WTC11 (cell line): ENCODE results near the gene SUPT3H. TPM values are rescaled to one million over a fixed set of nuclear protein-coding genes. Genes with fewer than 3 reads are reported as not detected.

Source experiments
- ATAC-seq: fragments of 200-7000 bp; cut with Tn5 transposase; 2 replicates; pipeline ENCODE4 v1.10.0; 2021; ENCODE audit warnings: mild to moderate bottlenecking, moderate library complexity
- CTCF ChIA-PET: fragments of 300-600 bp; sonication (Branson Sonifier 250); formaldehyde crosslinking; loops from one replicate; lab custom pipeline; 2021; ENCODE audit warnings: antibody characterized with exemption; lab: Charles Lee
- POLR2A ChIA-PET: fragments of 350-600 bp; sonication (Branson Sonifier 250); formaldehyde crosslinking; loops from one replicate; lab custom pipeline; 2021; ENCODE audit warnings: antibody characterized with exemption; lab: Charles Lee
- DNase-seq: peaks from one replicate; pipeline ENCODE4 v3.0.0; 2021; ENCODE audit warnings: low spot score
- H3K27ac Mint-ChIP-seq: 2 replicates; pipeline ENCODE4 v1.8.0; 2021; ENCODE audit warnings: mixed read lengths
- H3K27me3 Mint-ChIP-seq: 2 replicates; pipeline ENCODE4 v1.8.0; 2021; ENCODE audit warnings: low read depth, mild to moderate bottlenecking, moderate library complexity, mixed read lengths
- H3K36me3 Mint-ChIP-seq: 2 replicates; pipeline ENCODE4 v1.8.0; 2021; ENCODE audit warnings: mixed read lengths
- H3K4me1 Mint-ChIP-seq: 2 replicates; pipeline ENCODE4 v1.8.0; 2022; ENCODE audit warnings: mixed read lengths
- H3K4me3 Mint-ChIP-seq: 2 replicates; pipeline ENCODE4 v1.8.0; 2021; ENCODE audit warnings: mild to moderate bottlenecking, moderate library complexity, mixed read lengths
- H3K9me3 Mint-ChIP-seq: 2 replicates; pipeline ENCODE4 v1.8.0; 2021; ENCODE audit warnings: mixed read lengths
- CREB1 ChIP-seq: sonication (generic); formaldehyde crosslinking; IDR thresholded peaks from 2 replicates; pipeline ENCODE4 v1.8.0; 2023; ENCODE audit warnings: mild to moderate bottlenecking, missing genetic modification reagents
- EMX1 ChIP-seq: fragments of 250-450 bp; sonication (Bioruptor Pico); IDR thresholded peaks from 2 replicates; pipeline ENCODE4 v1.8.0; 2021; ENCODE audit warnings: mild to moderate bottlenecking
- IRF2 ChIP-seq: sonication (generic); formaldehyde crosslinking; IDR thresholded peaks from 2 replicates; pipeline ENCODE4 v1.8.0; 2022; ENCODE audit warnings: low read depth, missing genetic modification reagents, borderline replicate concordance
- NFATC4 ChIP-seq: fragments of 250-450 bp; sonication (Bioruptor Pico); IDR thresholded peaks from 2 replicates; pipeline ENCODE4 v1.9.0; 2021; ENCODE audit warnings: mild to moderate bottlenecking
- NR3C1 ChIP-seq: sonication (generic); formaldehyde crosslinking; conservative IDR thresholded peaks from 2 replicates; pipeline ENCODE4 v1.8.1; 2023; ENCODE audit warnings: low read depth, mild to moderate bottlenecking, missing genetic modification reagents
- OVOL2 ChIP-seq: fragments of 250-450 bp; sonication (Bioruptor Pico); IDR thresholded peaks from 2 replicates; pipeline ENCODE4 v1.9.0; 2021; ENCODE audit warnings: mild to moderate bottlenecking, borderline replicate concordance
- TEAD1 ChIP-seq: sonication (generic); formaldehyde crosslinking; IDR thresholded peaks from 2 replicates; pipeline ENCODE4 v1.8.0; 2022; ENCODE audit warnings: mild to moderate bottlenecking, missing genetic modification reagents
- ZNF317 ChIP-seq: sonication (generic); formaldehyde crosslinking; IDR thresholded peaks from 2 replicates; pipeline ENCODE4 v1.8.1; 2023; ENCODE audit warnings: low read depth, mild to moderate bottlenecking, moderate library complexity, missing genetic modification reagents, borderline replicate concordance
- ZNF396 ChIP-seq: fragments of 250-450 bp; sonication (Bioruptor Pico); IDR thresholded peaks from 2 replicates; pipeline ENCODE4 v1.8.0; 2021; ENCODE audit warnings: mild to moderate bottlenecking, moderate library complexity, borderline replicate concordance
- ZNF423 ChIP-seq: fragments of 250-450 bp; sonication (Bioruptor Pico); IDR thresholded peaks from 2 replicates; pipeline ENCODE4 v2.1.2; 2022; ENCODE audit warnings: mild to moderate bottlenecking, moderate library complexity
- total RNA-seq: library from RNA; stranded (reverse); gene quantifications from 3 replicates; pipeline ENCODE4 v1.2.3, GENCODE V29; 2021
- TF ChIP-seq, protein P1 (sequence below): fragments of 250-450 bp; sonication (Bioruptor Pico); IDR thresholded peaks from 2 replicates; pipeline ENCODE4 v1.9.0; 2021; ENCODE audit warnings: mild to moderate bottlenecking
- TF ChIP-seq, protein P2 (sequence below): sonication (generic); formaldehyde crosslinking; IDR thresholded peaks from 2 replicates; pipeline ENCODE4 v1.8.1; 2023; ENCODE audit warnings: mild to moderate bottlenecking, missing genetic modification reagents
- TF ChIP-seq, protein P3 (sequence below): sonication (generic); formaldehyde crosslinking; IDR thresholded peaks from 2 replicates; pipeline ENCODE4 v1.8.1; 2022; ENCODE audit warnings: low read depth, missing genetic modification reagents, borderline replicate concordance
- TF ChIP-seq, protein P4 (sequence below): sonication (generic); formaldehyde crosslinking; IDR thresholded peaks from 2 replicates; pipeline ENCODE4 v1.8.0; 2022; ENCODE audit warnings: mild to moderate bottlenecking, missing genetic modification reagents
- TF ChIP-seq, protein P5 (sequence below): sonication (generic); formaldehyde crosslinking; IDR thresholded peaks from 2 replicates; pipeline ENCODE4 v1.8.0; 2023; ENCODE audit warnings: missing genetic modification reagents
- TF ChIP-seq, protein P6 (sequence below): sonication (generic); formaldehyde crosslinking; conservative IDR thresholded peaks from 2 replicates; pipeline ENCODE4 v1.8.1; 2022; ENCODE audit warnings: mild to moderate bottlenecking, missing genetic modification reagents
- TF ChIP-seq, protein P7 (sequence below): fragments of 250-450 bp; sonication (Bioruptor Pico); IDR thresholded peaks from 2 replicates; pipeline ENCODE4 v2.1.2; 2022; ENCODE audit warnings: mild to moderate bottlenecking, moderate library complexity
- TF ChIP-seq, protein P8 (sequence below): sonication (generic); formaldehyde crosslinking; IDR thresholded peaks from 2 replicates; pipeline ENCODE4 v1.8.1; 2022; ENCODE audit warnings: mild to moderate bottlenecking, moderate library complexity, missing genetic modification reagents

The SUPT3H gene
- total RNA-seq, 1 experiment from 2014 or later, result 15.3 TPM

DNA sequence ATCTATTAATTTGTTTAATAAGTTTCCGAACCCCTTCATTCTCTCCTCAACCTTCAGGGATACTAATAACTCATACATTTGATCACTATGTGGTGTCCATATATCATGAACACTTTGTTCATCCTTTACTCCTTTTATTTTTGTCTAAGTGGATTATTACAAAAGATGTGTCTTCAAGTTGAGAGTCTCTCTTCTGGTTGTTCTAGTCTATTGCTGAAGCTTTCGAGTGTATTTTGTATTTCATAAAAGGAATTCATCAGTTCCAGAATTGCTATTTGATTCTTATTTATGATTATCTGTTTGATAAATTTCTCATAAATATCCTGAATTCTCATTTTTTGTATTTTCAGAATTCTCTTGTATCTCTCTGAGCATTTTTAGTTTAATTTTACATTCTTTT lies 146.1 kb downstream of the SUPT3H start:
- no peak for TF ChIP-seq ZNF396 (CRISPR knock-in tag)
- TF ChIP-seq OVOL2, result no peak
- TF ChIP-seq, protein P1, sequence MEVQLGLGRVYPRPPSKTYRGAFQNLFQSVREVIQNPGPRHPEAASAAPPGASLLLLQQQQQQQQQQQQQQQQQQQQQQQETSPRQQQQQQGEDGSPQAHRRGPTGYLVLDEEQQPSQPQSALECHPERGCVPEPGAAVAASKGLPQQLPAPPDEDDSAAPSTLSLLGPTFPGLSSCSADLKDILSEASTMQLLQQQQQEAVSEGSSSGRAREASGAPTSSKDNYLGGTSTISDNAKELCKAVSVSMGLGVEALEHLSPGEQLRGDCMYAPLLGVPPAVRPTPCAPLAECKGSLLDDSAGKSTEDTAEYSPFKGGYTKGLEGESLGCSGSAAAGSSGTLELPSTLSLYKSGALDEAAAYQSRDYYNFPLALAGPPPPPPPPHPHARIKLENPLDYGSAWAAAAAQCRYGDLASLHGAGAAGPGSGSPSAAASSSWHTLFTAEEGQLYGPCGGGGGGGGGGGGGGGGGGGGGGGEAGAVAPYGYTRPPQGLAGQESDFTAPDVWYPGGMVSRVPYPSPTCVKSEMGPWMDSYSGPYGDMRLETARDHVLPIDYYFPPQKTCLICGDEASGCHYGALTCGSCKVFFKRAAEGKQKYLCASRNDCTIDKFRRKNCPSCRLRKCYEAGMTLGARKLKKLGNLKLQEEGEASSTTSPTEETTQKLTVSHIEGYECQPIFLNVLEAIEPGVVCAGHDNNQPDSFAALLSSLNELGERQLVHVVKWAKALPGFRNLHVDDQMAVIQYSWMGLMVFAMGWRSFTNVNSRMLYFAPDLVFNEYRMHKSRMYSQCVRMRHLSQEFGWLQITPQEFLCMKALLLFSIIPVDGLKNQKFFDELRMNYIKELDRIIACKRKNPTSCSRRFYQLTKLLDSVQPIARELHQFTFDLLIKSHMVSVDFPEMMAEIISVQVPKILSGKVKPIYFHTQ (CRISPR knock-in tag), result no peak
- TF ChIP-seq, protein P2, sequence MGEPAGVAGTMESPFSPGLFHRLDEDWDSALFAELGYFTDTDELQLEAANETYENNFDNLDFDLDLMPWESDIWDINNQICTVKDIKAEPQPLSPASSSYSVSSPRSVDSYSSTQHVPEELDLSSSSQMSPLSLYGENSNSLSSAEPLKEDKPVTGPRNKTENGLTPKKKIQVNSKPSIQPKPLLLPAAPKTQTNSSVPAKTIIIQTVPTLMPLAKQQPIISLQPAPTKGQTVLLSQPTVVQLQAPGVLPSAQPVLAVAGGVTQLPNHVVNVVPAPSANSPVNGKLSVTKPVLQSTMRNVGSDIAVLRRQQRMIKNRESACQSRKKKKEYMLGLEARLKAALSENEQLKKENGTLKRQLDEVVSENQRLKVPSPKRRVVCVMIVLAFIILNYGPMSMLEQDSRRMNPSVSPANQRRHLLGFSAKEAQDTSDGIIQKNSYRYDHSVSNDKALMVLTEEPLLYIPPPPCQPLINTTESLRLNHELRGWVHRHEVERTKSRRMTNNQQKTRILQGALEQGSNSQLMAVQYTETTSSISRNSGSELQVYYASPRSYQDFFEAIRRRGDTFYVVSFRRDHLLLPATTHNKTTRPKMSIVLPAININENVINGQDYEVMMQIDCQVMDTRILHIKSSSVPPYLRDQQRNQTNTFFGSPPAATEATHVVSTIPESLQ (CRISPR knock-in tag), result no peak
- no peak for TF ChIP-seq CREB1 (CRISPR knock-in tag)
- TF ChIP-seq NFATC4, result no peak
- TF ChIP-seq, protein P3, sequence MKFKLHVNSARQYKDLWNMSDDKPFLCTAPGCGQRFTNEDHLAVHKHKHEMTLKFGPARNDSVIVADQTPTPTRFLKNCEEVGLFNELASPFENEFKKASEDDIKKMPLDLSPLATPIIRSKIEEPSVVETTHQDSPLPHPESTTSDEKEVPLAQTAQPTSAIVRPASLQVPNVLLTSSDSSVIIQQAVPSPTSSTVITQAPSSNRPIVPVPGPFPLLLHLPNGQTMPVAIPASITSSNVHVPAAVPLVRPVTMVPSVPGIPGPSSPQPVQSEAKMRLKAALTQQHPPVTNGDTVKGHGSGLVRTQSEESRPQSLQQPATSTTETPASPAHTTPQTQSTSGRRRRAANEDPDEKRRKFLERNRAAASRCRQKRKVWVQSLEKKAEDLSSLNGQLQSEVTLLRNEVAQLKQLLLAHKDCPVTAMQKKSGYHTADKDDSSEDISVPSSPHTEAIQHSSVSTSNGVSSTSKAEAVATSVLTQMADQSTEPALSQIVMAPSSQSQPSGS (CRISPR knock-in tag), result no peak
- TF ChIP-seq IRF2 (CRISPR knock-in tag), result no peak
- TF ChIP-seq, protein P4, sequence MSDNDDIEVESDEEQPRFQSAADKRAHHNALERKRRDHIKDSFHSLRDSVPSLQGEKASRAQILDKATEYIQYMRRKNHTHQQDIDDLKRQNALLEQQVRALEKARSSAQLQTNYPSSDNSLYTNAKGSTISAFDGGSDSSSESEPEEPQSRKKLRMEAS (CRISPR knock-in tag), result no peak
- TF ChIP-seq, protein P5, sequence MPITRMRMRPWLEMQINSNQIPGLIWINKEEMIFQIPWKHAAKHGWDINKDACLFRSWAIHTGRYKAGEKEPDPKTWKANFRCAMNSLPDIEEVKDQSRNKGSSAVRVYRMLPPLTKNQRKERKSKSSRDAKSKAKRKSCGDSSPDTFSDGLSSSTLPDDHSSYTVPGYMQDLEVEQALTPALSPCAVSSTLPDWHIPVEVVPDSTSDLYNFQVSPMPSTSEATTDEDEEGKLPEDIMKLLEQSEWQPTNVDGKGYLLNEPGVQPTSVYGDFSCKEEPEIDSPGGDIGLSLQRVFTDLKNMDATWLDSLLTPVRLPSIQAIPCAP (CRISPR knock-in tag), result no peak
- no peak for TF ChIP-seq ZNF423 (CRISPR knock-in tag)
- no peak for TF ChIP-seq NR3C1 (CRISPR knock-in tag)
- TF ChIP-seq, protein P6, sequence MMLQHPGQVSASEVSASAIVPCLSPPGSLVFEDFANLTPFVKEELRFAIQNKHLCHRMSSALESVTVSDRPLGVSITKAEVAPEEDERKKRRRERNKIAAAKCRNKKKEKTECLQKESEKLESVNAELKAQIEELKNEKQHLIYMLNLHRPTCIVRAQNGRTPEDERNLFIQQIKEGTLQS (CRISPR knock-in tag), result no peak
- TF ChIP-seq EMX1 (CRISPR knock-in tag), result no peak
- TF ChIP-seq, protein P7, sequence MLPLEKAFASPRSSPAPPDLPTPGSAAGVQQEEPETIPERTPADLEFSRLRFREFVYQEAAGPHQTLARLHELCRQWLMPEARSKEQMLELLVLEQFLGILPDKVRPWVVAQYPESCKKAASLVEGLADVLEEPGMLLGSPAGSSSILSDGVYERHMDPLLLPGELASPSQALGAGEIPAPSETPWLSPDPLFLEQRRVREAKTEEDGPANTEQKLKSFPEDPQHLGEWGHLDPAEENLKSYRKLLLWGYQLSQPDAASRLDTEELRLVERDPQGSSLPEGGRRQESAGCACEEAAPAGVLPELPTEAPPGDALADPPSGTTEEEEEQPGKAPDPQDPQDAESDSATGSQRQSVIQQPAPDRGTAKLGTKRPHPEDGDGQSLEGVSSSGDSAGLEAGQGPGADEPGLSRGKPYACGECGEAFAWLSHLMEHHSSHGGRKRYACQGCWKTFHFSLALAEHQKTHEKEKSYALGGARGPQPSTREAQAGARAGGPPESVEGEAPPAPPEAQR (CRISPR knock-in tag), result no peak
- no peak for TF ChIP-seq ZNF317 (CRISPR knock-in tag)
- TF ChIP-seq TEAD1 (CRISPR knock-in tag), result no peak
- TF ChIP-seq, protein P8, sequence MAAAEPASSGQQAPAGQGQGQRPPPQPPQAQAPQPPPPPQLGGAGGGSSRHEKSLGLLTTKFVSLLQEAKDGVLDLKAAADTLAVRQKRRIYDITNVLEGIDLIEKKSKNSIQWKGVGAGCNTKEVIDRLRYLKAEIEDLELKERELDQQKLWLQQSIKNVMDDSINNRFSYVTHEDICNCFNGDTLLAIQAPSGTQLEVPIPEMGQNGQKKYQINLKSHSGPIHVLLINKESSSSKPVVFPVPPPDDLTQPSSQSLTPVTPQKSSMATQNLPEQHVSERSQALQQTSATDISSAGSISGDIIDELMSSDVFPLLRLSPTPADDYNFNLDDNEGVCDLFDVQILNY, result no peak
- H3K9me3 Mint-ChIP-seq, result peaks cover 25% of the 10 kb centered on the region
- ChIA-PET POLR2A (no interaction called here), CTCF (no interaction called here)
- ATAC-seq (no peak), DNase-seq (no peak)
- peaks cover 19% of the 10 kb centered on the region for H3K36me3 Mint-ChIP-seq
- H3K4me3 Mint-ChIP-seq, result no peak overlapping the region
- no peak overlapping the region for H3K27ac Mint-ChIP-seq
- H3K27me3 Mint-ChIP-seq, result no peaks in the 10 kb centered on the region
- H3K4me1 Mint-ChIP-seq, result no peaks in the 10 kb centered on the region
